Progenitor cell of endocrine pancreas (in vitro differentiated cells): ENCODE measurements around the gene RANBP9. TPM values are rescaled to one million over a fixed set of nuclear protein-coding genes. Genes with fewer than 3 reads are reported as not detected.

ENCODE experiments used
- DNase-seq: peaks from one replicate; pipeline ENCODE4 v3.0.0; 2021; ENCODE audit warnings: low spot score; ENCODE audit not compliant: unreplicated experiment
- H3K27ac Mint-ChIP-seq: 2 replicates; pipeline ENCODE4 v1.8.0; 2021; ENCODE audit warnings: mild to moderate bottlenecking, moderate library complexity, mixed read lengths
- H3K27me3 Mint-ChIP-seq: 2 replicates; pipeline ENCODE4 v1.8.0; 2021; ENCODE audit warnings: mixed read lengths
- H3K36me3 Mint-ChIP-seq: 2 replicates; pipeline ENCODE4 v1.8.0; 2022; ENCODE audit warnings: mixed read lengths; ENCODE audit not compliant: insufficient read depth
- H3K4me1 Mint-ChIP-seq: 2 replicates; pipeline ENCODE4 v1.8.0; 2021; ENCODE audit warnings: low read depth, mixed read lengths
- H3K4me3 Mint-ChIP-seq: 2 replicates; pipeline ENCODE4 v1.8.0; 2021; ENCODE audit warnings: low read depth, mild to moderate bottlenecking, moderate library complexity, mixed read lengths
- H3K9me3 Mint-ChIP-seq: 2 replicates; pipeline ENCODE4 v1.8.0; 2021; ENCODE audit warnings: low read depth, mixed read lengths
- CTCF ChIP-seq: fragments of 200-600 bp; sonication (generic); IDR thresholded peaks from one replicate; pipeline ENCODE4 v1.5.0; 2021; ENCODE audit warnings: antibody characterized with exemption, mild to moderate bottlenecking; ENCODE audit not compliant: unreplicated experiment
- total RNA-seq: library from RNA; stranded (reverse); gene quantifications from 2 replicates; pipeline ENCODE4 v1.2.1, GENCODE V29; 2021

The RANBP9 gene
- total RNA-seq, 1 donor from 2014 or later: 58.4 TPM

- H3K36me3 Mint-ChIP-seq: peaks cover 9% of the 10 kb centered on the region
- no peak overlapping the region for H3K4me3 Mint-ChIP-seq
- H3K9me3 Mint-ChIP-seq: no peaks in the 10 kb centered on the region
These were observed 117.9 kb downstream of the RANBP9 start for GRCh38 chr6:13593720-13594119.

DNA sequence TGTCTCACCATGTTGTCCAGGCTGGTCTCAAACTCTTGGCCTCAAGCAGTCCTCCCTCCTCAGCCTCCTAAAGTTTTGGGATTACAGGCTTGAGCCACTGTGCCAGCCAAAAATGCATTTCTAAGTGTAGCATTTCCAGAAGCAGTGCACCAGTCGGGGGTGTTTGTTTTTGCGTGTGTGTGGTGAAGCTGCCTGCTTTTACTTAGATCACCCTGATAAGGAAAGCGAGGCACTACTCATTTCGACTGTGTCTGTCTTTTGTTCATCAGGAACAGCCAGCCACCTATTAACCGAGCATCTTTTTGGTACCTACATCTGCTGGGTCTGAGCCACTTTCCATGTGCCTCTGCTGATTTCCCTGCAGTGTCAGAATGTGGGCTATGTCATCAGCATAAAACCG, 118.5 kb downstream of the RANBP9 start:
- DNase-seq: no peak
- Mint-ChIP-seq H3K9me3 (no peaks in the 10 kb centered on the region), H3K36me3 (peaks cover 7% of the 10 kb centered on the region), H3K27ac (no peak overlapping the region), H3K4me1 (no peaks in the 10 kb centered on the region), H3K4me3 (no peak overlapping the region), H3K27me3 (no peaks in the 10 kb centered on the region)
- TF ChIP-seq CTCF: no peak

More at GRCh38 chr6:13593720-13594119, 117.9 kb downstream of the RANBP9 start:
- TF ChIP-seq CTCF: no peak
- DNase-seq: no peak
- Mint-ChIP-seq H3K4me1 (no peaks in the 10 kb centered on the region), H3K27ac (no peak overlapping the region), H3K27me3 (no peaks in the 10 kb centered on the region)

GRCh38 chr6:13591205-13591921, 120.3 kb downstream of the RANBP9 start:
- no peak overlapping the region for H3K4me3 Mint-ChIP-seq
- no peaks in the 10 kb centered on the region for H3K27me3 Mint-ChIP-seq

DNA sequence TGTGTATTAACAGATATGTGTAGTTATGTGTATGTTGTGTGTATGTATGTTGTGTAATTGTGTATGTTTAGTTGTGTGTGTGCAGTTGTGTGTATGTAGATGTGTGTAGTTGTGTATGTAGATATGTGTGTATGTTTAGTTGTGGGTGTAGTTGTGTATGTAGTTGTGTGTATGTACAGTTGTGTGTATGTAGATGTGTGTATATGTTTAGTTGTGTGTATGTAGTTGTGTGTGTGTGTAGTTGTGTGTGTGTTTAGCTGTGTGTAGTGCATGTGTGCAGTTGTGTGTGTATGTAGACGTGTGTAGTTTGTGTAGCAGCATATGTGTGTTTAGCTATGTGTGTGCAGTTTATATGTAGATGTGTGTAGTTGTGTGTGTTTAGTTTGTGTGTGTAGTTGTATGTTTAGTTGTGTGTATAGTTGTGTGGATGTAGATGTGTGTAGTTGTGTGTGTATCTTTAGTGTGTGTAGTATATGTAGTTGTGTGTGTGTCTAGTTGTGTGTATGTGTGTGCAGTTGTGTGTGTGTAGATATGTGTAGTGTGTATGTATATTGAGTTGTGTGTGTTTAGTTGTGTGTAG, 121.0 kb downstream of the RANBP9 start:
- H3K27me3 Mint-ChIP-seq: no peaks in the 10 kb centered on the region
- peaks cover 1% of the 10 kb centered on the region for H3K36me3 Mint-ChIP-seq
- no peaks in the 10 kb centered on the region for H3K9me3 Mint-ChIP-seq
- H3K4me3 Mint-ChIP-seq: no peak overlapping the region
- no peak for DNase-seq
- no peaks in the 10 kb centered on the region for H3K4me1 Mint-ChIP-seq
- TF ChIP-seq CTCF: no peak
- no peak overlapping the region for H3K27ac Mint-ChIP-seq

More at GRCh38 chr6:13591205-13591921, 120.3 kb downstream of the RANBP9 start:
- H3K9me3 Mint-ChIP-seq: no peaks in the 10 kb centered on the region
- H3K27ac Mint-ChIP-seq: no peak overlapping the region
- no peak for DNase-seq
- TF ChIP-seq CTCF: no peak
- H3K4me1 Mint-ChIP-seq: no peaks in the 10 kb centered on the region
- peaks cover 1% of the 10 kb centered on the region for H3K36me3 Mint-ChIP-seq

DNA sequence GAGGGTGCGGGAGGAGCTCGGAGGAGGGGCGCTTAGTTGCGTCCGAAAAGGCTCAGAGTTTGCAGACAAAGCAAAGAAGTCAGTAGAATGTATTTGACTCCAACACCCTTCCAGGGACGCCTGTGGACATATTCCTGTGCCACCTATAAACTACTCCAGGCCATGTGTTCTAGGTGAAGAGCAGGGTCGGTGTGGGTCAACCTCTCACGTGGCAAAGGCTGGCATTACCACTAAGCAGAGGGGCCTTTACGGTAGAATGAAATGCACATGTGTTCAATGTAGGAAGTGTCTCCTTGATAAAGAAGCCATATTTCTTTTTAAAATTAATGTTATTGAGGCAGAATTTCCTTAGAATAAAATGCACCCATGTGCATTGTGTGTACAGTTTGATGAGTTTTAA, 121.8 kb downstream of the RANBP9 start:
- no peak for DNase-seq
- Mint-ChIP-seq H3K4me1 (no peaks in the 10 kb centered on the region), H3K9me3 (no peaks in the 10 kb centered on the region), H3K27me3 (no peaks in the 10 kb centered on the region), H3K36me3 (peaks cover 5% of the 10 kb centered on the region), H3K27ac (no peak overlapping the region), H3K4me3 (no peak overlapping the region)
- no peak for TF ChIP-seq CTCF
